Suprapubic skin (tissue), 4 donors: Measurements from ENCODE around the gene BMPR1B.

Experiments used
- CTCF ChIP-seq, 2 donors: fragments of 200-600 bp in 1 of 2; fragments of 450-650 bp in 1 of 2; sonication (generic) in 1 of 2; IDR thresholded peaks; one replicate each; pipeline ENCODE4 v1.5.1; 2016 to 2019; ENCODE audit warnings: antibody characterized with exemption in 2 of 2, mild to moderate bottlenecking in 1 of 2, moderate library complexity in 1 of 2
- EP300 ChIP-seq: sonication (generic); formaldehyde crosslinking; IDR thresholded peaks from one replicate; pipeline ENCODE4 v1.6.1; 2017; ENCODE audit warnings: antibody characterized with exemption
- POLR2A ChIP-seq, 2 donors: fragments of 450-650 bp; IDR thresholded peaks; one replicate each; pipeline ENCODE4 v1.6.1; 2017; ENCODE audit warnings: antibody characterized with exemption in 2 of 2, mild to moderate bottlenecking in 2 of 2, moderate library complexity in 2 of 2
- POLR2AphosphoS5 ChIP-seq, 3 donors: sonication (generic); formaldehyde crosslinking; IDR thresholded peaks; one replicate each; pipeline ENCODE4 v1.6.1; 2017; ENCODE audit warnings: antibody characterized with exemption in 3 of 3

DNA sequence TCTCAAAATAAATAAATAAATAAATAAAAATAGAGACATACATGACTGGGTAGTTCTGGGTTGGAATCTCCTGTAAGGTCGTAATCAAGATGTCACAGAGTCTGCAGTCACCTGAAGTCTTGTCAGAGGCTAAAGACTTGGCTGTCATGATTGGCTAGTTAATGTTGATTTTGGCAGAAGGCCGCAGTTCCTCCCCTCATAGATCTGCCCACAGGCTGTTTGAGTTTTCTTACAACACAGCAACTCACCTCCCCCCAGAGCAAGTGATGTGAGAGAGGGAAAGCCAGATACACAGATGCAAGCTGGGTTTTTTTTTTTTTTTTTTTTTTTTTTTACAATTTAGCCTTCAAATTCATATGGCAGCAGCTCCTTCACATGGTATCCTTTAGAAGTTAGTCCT lies 36.4 kb upstream of the BMPR1B start:
- TF ChIP-seq CTCF (IDR thresholded peaks at IDR 0.05) (no peak), EP300 (no peak), POLR2A (IDR thresholded peaks at IDR 0.05) (no peak), POLR2AphosphoS5 (IDR thresholded peaks at IDR 0.05) (no peak)
